ENCODE results near the gene OR14A2.

DNA sequence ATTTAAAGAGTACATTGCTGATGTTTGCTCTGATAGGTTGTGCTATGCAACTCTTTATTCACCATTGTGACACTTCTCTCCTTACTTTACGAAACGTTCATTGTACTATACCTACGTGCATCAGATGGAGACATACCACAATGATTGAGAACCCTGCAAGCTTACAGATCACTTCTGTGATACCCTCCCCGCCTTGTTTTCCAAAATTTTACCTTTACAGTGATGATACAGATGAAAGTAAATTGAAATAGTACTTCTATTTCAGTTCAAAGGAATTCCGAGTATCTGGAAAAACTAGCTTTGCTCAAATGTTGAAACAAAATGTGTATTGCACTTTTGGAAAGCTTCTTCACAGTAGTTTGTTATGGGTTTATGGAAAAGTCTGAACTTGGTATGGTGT is 6.2 kb downstream of the OR14A2 start:
- TF ChIP-seq POLR2A (IDR thresholded peaks at IDR 0.05; ENCODE audit: low read length) (no peak), GATA1 (IDR thresholded peaks at IDR 0.05; ENCODE audit: low read depth, low read length) (no peak)

Data from erythroblast (primary cell).